NCI-H1092 (cell line): ENCODE measurements around the gene UBL4A.

Experiments
- DNase-seq: peaks from one replicate; lab custom pipeline; 2025; lab: John Stamatoyannopoulos, UW

Gene UBL4A

DNA sequence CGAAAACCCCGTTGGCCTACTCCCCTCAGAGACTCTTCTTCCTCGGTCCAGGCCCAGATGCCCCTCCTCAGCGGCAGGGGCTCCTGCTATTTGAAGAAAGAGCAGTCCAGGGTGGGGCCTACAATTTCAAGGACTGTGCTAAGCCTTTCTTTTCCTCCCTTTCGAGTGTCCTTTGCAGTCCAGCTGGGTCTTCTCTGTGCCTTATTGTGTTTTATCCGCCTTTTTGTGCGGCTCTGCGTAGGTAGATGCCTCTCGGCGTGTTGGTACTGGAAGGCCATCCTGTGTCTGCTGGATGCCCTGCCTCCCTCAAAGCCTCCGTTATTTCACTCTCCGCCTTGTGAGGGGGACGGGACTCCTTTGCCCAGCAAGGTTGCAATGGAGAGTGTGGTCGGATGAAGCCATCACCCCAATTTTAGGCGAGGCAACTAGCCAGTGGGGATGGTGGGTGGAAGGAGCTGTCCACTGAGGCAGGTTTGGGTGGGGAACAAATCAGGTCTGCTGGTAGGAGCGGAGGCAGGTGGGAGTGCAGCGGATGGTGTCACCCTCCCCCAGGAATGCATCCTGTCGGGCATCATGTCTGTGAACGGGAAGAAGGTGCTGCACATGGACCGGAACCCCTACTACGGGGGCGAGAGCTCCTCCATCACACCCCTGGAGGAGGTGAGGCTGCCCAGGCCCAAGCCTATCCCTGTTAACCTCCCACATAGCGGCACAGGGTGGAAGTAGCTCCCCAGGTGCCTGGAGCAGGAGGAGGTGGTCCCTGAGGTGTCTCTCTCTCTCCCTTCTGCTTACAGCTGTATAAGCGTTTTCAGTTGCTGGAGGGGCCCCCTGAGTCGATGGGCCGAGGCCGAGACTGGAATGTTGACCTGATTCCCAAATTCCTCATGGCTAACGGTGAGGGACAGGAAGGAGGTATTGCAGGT lies 48.2 kb downstream of the UBL4A start:
- no peak for DNase-seq

GRCh38 chrX:154436983-154437752 lies 49.2 kb downstream of the UBL4A start, which contains the start of gene GDI1:
TSS of gene GDI1 (plus strand) at chrX:154437154. CDS start at chrX:154437255, 101 bp downstream.
- peak; percentile 33 for DNase-seq

DNA sequence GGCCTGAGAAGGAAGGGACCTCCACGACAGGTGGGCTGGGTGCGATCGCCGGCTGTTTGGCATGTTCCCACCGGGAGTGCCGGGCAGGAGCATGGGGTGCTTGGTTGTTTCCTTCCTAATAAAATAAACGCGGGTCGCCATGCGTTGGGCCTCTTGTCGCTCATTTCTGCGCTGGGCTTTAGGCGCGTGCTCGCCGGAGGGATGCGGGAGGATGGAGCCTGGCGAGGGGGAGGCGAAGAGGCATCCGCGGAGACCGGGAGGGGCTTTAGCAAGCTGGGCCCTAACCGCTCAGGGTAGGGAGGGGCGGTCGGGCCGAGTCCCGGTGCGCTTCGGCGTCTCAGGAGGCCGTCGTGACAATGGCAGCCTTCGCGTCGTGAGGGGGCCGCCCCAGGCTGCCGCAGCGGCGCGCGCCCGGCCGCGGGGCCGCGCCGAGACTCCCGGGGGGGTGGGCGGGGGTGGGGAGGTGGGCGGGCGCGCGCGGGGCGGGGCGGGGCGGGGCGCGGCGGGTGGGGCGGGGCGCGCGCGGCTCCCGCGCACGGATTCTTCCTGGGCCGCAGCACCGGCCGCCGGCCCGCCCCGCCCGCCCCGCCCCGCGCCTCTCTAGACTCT lies 49.9 kb downstream of the UBL4A start:
- DNase-seq = peak; percentile 18

DNA sequence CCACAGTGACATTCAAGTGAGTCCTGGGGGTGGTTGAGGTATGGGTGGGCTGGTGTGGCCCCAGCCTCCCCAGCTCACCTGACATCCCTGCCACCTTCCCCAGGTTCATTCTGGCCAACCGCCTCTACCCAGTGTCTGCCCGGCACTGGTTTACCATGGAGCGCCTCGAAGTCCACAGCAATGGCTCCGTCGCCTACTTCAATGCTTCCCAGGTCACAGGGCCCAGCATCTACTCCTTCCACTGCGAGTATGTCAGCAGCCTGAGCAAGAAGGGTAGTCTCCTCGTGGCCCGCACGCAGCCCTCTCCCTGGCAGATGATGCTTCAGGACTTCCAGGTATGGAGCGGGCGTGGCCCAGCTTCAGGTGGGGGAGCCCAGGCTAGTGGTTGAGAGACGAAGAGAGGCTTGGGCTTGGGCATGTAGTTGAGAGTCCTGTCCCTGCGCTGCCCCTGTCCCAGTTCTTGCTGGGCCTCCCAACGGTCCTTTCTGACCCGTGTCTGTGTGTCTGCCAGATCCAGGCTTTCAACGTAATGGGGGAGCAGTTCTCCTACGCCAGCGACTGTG lies 51.2 kb downstream of the UBL4A start:
- no peak for DNase-seq

DNA sequence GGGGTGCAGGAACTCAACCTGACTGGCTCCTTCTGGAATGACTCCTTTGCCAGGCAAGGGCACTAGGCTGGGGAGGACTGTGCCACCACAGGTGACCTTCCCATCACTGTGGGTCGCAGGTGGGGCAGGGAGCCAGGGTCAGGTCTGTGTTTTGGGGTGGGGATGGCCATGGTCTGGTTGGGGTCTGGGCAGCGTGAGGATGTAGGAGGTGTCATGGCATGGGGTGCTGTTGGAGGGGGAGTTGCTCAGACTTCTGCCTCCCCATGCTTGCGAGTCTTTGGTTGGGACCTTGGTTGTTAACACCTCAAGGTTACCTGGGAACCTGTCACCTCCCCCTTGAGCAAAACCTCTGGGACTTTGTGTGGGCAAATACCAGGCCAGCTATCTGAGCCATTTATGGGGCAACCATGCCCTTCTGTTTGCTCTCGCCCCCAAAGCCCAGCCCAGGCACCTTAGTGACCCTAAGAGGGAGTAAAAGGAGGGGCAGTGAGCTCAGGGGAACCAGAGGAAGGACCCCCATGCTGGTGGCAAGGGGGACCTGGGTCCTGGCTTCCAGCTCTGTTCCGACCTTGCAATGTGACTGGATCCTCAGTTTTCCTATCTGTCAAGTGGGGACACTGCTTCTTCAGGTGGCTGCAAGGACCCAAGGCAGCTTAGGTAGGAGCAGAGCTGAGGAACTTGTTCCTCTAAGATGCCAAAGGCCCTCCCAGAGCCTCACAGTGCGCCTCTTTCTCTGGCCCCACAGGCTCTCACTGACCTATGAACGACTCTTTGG lies 51.8 kb downstream of the UBL4A start:
- DNase-seq = no peak
